Parathyroid adenoma (tissue), 2 donors: ENCODE measurements around the gene PPP1CB.

Experiments
- H2AFZ ChIP-seq: fragments of 300-600 bp; sonication (generic); one replicate; pipeline ENCODE4 v1.7.0; 2017; ENCODE audit warnings: antibody characterized with exemption, mild to moderate bottlenecking
- H3K27ac ChIP-seq: fragments of 300-600 bp; sonication (generic); one replicate; pipeline ENCODE4 v1.7.0; 2017
- H3K27me3 ChIP-seq: fragments of 300-600 bp; sonication (generic); one replicate; pipeline ENCODE4 v1.7.0; 2017; ENCODE audit warnings: low read length; ENCODE audit not compliant: control insufficient read depth, insufficient read depth
- H3K36me3 ChIP-seq: fragments of 300-600 bp; sonication (generic); one replicate; pipeline ENCODE4 v1.7.0; 2017; ENCODE audit warnings: low read length; ENCODE audit not compliant: control insufficient read depth, insufficient read depth
- H3K4me1 ChIP-seq: fragments of 300-600 bp; sonication (generic); one replicate; pipeline ENCODE4 v1.7.0; 2017; ENCODE audit warnings: control low read depth
- H3K4me2 ChIP-seq: fragments of 300-600 bp; sonication (generic); one replicate; pipeline ENCODE4 v1.7.0; 2017; ENCODE audit warnings: low read length
- H3K4me3 ChIP-seq: fragments of 300-600 bp; sonication (generic); one replicate; pipeline ENCODE4 v1.7.0; 2017; ENCODE audit warnings: low read depth, low read length
- H3K79me2 ChIP-seq: fragments of 300-600 bp; sonication (generic); one replicate; pipeline ENCODE4 v1.7.0; 2017; ENCODE audit warnings: control low read depth
- H3K9ac ChIP-seq: fragments of 300-600 bp; sonication (generic); one replicate; pipeline ENCODE4 v1.7.0; 2017; ENCODE audit warnings: mild to moderate bottlenecking
- H3K9me3 ChIP-seq: fragments of 300-600 bp; sonication (generic); one replicate; pipeline ENCODE4 v1.7.0; 2017; ENCODE audit warnings: low read length; ENCODE audit not compliant: control insufficient read depth
- TF ChIP-seq, protein P1 (sequence below): fragments of 300-600 bp; sonication (generic); IDR thresholded peaks from one replicate; pipeline ENCODE4 v1.7.0; 2017; ENCODE audit warnings: antibody characterized with exemption, mild to moderate bottlenecking
- donor health status: primary hyperparathyroidism.

Gene PPP1CB

DNA sequence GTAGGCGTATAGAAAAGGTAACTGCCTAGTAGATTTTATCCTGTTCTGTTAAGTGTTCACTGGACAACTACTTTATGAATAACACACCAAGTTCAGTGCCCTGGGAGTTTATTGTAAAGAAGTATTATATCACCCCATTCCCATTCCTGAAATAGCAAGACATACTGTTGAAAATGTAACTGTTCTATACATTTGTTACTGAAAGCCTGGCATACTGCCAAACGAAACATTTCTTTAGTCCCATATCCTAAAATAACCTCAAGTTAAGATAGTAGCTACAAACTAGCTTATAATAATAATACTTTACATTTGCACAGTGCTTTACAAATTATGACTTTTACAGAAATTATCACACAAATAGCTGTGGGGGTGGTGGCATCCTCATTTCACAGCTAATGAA lies 84.2 kb downstream of the PPP1CB start:
- Histone ChIP-seq H3K36me3 (no peaks in the 10 kb centered on the region), H2AFZ (no peak overlapping the region), H3K9me3 (no peaks in the 10 kb centered on the region), H3K27me3 (no peaks in the 10 kb centered on the region), H3K4me2 (no peak overlapping the region), H3K4me1 (no peaks in the 10 kb centered on the region), H3K9ac (no peak overlapping the region), H3K4me3 (no peak overlapping the region), H3K27ac (no peak overlapping the region), H3K79me2 (no peaks in the 10 kb centered on the region)
- TF ChIP-seq, protein P1, sequence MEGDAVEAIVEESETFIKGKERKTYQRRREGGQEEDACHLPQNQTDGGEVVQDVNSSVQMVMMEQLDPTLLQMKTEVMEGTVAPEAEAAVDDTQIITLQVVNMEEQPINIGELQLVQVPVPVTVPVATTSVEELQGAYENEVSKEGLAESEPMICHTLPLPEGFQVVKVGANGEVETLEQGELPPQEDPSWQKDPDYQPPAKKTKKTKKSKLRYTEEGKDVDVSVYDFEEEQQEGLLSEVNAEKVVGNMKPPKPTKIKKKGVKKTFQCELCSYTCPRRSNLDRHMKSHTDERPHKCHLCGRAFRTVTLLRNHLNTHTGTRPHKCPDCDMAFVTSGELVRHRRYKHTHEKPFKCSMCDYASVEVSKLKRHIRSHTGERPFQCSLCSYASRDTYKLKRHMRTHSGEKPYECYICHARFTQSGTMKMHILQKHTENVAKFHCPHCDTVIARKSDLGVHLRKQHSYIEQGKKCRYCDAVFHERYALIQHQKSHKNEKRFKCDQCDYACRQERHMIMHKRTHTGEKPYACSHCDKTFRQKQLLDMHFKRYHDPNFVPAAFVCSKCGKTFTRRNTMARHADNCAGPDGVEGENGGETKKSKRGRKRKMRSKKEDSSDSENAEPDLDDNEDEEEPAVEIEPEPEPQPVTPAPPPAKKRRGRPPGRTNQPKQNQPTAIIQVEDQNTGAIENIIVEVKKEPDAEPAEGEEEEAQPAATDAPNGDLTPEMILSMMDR = no peak

DNA sequence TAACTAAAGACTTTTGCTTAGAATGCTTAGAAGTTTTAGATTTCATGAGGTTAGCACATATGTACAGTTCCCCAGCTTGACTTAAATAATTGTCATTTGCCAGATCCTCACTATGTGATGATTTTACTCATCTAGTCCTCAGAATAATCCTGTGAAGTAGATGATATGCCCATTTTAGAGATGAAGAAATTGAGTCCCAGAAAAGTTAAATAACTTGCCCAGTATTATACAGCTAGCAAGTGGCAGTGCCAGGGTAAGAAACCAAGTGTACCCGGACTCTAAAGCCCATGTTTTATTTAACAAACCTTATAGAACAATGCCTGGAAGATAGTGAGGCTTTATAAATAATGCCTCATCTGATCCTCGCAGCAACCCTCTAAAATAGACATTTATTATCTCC lies 87.3 kb downstream of the PPP1CB start:
- H3K27me3 ChIP-seq = no peaks in the 10 kb centered on the region
- no peaks in the 10 kb centered on the region for H3K4me1 ChIP-seq
- TF ChIP-seq, protein P1 = no peak
- H3K4me2 ChIP-seq = no peak overlapping the region
- no peak overlapping the region for H3K9ac ChIP-seq
- H3K36me3 ChIP-seq = no peaks in the 10 kb centered on the region
- H3K27ac ChIP-seq = no peak overlapping the region
- no peaks in the 10 kb centered on the region for H3K9me3 ChIP-seq
- H3K79me2 ChIP-seq = no peaks in the 10 kb centered on the region
- H2AFZ ChIP-seq = no peak overlapping the region
- no peak overlapping the region for H3K4me3 ChIP-seq

DNA sequence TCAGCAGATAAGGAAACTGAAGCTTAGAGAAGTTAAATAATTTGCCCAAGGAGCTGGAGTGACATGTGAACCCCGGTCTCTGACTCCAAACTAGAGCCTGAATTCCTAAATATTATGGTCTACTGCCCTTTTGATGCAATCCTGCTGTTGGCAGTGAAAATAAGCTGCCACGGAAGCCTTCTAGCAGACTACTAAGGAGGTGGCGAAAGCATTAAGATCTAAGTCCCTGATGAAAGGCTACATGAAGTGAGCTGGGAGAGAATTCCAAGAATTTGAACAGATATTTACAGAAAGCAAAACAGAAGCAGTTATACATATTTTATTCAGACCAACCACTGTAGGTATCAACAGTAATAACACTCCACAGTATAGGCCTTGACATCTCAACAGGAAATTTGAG lies 90.4 kb downstream of the PPP1CB start:
- Histone ChIP-seq H3K9ac (no peak overlapping the region), H3K9me3 (no peaks in the 10 kb centered on the region), H3K4me1 (no peaks in the 10 kb centered on the region), H3K27ac (no peak overlapping the region), H3K36me3 (no peaks in the 10 kb centered on the region), H3K4me3 (no peak overlapping the region), H3K27me3 (no peaks in the 10 kb centered on the region), H2AFZ (no peak overlapping the region), H3K4me2 (no peak overlapping the region), H3K79me2 (no peaks in the 10 kb centered on the region)
- TF ChIP-seq, protein P1 = no peak
